ENCODE measurements around the gene MARCO.
"Not testable (repeated sequence)": the region's sequence is repeated elsewhere in the genome, so short reads cannot be mapped to it uniquely, and the experiment has no call there.

MARCO gene

DNA sequence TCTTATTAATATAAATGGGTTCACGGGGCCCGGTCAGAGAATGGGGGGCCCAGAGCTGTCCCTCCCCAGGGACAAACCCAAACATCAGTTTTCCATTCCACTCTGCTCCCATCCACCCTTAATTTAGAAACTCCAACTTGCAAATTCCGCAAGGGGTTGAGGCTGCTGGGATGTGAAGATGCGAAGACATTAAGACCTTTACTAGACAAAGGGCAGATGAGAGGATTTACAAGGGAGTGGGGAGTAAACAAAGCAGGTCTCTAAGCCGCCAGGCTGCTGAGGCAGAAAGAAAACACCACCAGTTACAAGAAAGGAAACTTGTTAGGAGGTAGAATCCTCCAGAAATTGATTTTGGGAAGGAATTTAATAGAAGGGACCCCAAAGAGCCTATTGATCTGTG, 33.1 kb downstream of the MARCO start:
- no peak for FAIRE-seq

DNA sequence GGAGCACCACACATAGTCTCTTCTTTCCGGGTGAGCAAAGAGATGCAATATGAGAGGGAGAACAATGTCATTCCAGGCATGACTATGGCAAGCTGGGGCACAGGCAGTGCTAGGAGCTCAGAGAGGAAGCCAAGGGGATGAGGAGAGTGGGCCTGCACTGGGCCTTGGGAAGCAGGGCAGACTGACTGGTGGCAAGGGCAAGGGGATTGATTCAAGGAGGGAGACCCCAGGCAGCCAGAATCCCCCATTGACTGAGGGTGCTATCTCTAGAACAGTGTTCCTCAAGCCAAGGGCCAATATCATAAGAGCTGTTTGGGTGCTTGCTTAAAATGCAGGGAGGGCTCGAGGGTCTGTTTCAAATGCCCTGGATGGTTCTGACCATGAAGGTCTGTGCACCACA, 36.1 kb downstream of the MARCO start:
- FAIRE-seq, result no peak

DNA sequence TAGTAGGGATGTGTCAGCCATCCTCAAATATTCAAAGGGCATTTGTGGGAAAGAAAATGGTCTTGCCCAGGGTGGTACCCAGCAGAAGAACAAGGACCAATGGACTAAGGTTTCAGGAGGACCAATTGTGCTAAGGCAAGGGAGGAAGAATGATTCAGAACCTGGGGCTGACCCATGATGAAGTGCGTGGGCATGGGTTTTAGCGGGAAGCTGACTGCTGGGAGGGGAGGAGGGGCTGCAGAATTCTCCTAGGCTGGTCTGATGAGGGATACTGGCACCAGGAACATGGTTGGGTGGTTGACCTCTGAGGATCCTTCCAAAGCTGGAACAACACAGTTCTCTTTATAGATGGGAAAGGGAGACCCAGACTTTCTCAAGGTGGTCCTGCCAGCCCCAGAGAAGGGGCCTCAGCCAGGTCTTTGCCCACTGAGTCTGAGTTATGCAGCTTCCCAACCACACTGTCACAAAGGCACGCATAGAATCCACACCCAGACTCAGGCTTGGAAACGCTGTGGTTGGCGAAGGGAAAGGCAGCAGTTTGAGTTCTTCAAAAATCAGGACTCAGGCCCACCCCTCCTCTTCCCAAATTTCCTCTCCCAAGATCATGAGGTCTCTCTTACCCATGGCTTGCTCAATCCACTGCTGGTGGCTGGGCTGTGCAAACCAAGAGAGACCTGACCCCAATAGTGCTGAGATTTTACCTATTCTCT, 37.3 kb downstream of the MARCO start:
- no peak for FAIRE-seq

DNA sequence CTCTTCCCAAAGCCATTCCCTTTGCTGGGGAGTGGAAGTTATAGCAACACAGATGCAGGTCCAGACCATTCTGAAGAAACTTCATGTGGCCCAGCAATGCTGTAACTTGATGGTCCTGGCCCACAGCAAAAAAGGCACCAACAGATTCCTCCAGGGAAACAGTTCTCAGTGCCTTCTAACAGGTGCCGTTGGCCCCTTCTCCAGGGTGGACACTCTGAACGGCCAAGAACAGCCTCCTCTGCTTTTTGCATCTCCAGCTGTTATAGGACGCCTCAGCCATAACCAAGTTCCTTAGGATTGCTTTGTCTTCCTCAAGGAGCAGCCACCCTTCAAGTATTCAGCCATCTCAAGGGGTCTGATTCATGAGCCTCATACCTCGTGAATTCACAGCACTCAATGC, 38.0 kb downstream of the MARCO start:
- FAIRE-seq, result no peak

DNA sequence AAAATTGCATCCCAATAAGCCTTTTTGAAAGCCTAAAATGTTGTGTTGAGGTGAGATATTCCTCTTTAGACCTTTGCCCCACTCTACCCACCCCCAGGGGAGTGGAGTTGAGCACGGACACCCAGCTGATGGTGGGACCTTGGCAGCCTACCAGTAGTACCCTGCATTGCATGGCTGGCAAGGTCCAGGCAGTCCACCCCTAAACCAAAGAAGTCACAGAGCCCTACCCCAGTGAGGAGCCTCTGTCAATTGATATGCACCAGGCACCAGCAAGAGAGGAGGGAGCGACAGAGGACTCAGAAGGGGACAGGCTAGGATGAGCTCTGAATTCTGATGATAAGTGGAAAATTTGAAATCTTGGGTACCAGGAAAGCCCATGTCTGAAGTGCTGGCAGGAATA, 38.6 kb downstream of the MARCO start:
- no peak for FAIRE-seq

DNA sequence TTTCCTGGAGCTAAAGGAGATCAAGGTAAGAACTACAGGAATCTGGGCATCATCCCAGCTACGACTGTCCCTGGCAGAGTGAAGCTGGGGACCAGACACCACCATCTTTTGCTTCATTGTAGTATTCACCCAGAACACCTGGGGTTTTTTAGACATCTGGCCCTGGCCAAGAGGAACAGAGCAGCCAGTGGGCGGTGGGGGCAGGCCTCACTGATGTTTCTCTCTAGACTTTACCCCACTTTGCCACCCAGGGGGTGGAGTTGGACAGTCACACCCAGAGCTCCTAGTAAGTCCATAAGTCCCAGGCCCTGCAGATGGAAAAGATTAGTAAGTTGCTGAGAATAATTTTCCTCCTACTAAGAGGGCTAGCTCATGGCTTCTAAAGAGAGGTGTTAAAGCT, 39.6 kb downstream of the MARCO start:
- FAIRE-seq, result no peak

DNA sequence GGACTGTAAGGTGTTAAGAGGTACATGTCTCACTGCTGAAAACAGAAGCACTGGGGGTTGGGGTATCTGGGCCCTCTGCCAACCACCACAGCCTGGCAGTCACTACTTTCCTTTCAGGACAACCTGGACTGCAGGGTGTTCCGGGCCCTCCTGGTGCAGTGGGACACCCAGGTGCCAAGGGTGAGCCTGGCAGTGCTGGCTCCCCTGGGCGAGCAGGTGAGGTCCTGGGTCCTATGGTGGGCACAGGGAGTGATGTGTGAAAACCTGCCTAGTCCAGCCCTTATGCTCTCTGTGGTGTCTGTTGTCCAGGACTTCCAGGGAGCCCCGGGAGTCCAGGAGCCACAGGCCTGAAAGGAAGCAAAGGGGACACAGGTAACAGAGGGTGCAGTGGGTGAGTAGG, 40.0 kb downstream of the MARCO start:
- FAIRE-seq, result no peak

DNA sequence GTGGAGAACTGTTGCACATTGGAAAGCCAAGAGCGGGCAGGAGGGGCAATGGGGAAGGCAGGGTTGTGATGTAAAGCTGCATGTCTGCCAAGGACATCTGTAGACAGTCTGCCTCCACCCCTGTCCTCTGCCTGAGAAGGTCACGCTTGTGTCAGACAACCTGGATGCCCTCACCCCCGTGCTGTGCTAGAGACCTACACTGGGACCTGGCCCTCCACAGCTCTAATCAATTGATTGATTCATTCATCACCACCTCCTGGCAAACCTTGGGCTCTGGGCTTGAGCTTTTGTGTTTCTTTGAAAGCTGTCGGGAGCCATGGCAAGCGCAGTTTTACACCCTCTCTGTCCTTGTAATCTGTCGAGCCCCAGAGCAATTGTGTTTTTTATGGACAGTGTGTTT, 41.1 kb downstream of the MARCO start:
- no peak for FAIRE-seq

DNA sequence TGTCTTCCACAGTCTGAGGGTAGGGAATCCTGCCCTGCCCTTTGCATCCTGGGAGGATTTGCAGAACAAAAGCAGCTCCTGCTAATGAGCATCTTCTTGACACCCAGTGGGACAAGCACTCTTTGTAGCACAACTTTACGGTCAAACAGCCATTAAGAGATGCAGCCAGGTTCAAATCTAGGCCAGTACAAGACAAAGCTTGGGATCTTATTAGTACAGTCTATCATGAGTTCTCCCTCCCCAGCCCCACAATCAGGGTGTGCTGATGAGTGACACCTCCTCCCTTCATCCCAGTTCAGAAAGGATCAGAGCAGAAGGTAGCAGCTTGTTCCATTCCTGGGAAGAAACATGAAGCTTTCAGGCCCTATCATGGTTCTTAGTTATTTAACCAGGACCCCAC, 41.9 kb downstream of the MARCO start:
- no peak for FAIRE-seq

DNA sequence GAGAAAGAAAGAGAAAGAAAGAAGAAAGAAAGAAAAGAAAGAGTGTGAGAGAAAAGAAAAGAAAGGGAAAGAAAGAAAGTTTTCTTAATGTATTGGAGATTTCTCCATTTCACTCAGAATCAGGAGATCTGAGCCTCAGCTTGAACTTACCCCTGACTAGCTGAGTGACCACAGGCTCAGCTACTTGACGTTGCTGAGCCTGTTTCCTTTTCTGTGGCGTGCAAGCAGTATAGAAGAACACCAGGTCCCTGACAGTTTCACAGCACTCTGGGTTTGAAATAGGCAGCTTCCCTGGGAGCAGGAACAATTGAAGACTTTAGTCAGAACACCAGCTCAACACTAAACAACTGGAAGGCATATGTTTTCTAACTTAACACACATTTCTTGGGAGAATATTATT, 44.7 kb downstream of the MARCO start:
- FAIRE-seq, result no peak

DNA sequence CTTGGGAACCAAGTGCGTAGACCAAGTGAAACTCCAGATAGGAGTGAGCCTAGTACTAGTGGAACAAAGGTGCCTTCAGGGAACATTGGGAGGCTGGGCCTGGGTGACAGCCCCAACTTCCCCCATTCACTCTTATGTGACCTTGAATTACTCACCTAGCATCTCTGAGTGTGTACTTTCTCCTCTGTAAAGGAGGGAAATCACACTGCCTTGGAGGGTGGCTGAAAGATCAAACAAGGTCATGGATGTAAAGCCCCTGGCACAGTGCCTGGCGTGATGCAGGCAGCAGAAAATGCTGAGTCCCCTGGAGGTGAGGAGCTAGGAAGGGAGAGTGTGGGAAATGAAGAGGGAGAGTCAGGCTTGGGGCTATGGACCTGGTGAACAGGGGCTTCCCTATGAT, 45.9 kb downstream of the MARCO start:
- FAIRE-seq, result no peak

DNA sequence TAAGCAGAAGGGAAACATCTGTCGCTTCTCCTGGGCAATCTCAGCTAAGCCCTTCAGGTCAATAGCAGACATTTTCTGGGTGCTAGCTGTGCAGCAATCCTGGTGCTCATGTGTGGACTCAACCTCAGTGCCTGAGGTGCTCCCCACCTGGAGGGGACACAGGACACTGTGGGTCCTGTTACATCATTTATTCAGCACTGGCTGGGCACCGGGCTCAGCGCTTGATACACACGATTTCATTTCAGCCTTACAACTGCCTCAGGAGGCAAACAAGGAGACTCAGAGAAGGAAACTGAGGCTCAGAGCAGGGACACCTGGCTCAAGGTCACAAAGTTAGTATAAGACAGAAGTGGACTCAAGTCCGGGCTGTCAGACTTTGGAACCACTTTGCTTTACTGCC, 46.7 kb downstream of the MARCO start:
- FAIRE-seq, result no peak

DNA sequence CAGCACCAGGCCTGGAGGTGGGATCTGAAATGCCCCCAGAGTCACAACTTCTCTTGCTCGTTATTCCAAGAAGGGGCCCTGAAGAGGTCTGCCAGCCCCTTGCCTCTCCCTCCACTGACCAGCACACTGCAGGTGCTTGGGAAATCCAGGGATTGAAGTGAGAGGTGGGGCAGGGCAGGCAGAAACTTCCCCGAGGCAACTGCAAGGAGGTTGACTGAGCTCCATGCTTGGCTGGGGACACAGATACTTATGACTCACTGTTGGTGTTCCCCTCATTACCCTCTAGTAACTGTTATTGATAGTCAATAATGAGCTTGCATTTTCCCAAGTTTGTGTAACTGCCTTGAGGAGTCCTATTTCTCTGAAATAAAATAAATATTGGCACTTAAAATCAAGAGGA, 47.5 kb downstream of the MARCO start:
- no peak for FAIRE-seq

DNA sequence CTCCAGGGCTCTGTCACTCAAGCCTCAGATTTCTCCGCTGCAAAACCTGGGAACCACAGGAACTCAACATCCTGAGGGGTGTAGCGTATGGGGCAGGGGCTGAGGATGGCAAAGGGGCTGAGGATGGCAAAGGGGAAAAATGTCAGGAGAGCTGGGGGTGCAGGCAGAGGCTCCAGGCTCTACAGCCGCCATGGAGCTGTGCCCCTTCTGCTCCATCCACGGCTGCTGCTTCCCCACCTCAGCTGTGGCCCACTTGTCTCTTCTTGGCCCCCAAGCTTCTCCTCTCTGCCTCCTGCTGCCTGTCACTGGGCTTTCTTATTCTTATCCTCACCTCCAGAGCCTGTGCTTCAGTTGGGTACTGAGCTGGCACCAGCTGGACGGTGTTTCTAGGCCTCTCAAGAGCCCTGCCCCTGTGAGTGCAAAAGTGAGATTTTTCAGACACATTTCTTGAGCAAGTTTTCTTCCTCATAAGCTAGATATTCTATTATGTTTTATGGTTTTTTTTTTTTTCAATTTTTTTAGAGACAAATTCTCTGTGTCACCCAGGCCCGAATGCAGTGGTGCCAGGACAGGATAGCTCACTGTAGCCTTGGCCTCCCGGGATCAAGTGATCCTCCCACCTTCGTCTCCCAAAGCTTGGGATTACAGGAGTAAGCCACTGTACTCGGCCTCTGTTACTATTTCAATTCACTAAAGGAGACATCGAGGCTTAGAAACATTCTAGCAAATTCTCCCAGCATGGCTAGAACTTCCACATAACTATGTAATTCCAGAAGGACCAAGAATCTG, 49.0 kb downstream of the MARCO start:
- FAIRE-seq, result no peak

DNA sequence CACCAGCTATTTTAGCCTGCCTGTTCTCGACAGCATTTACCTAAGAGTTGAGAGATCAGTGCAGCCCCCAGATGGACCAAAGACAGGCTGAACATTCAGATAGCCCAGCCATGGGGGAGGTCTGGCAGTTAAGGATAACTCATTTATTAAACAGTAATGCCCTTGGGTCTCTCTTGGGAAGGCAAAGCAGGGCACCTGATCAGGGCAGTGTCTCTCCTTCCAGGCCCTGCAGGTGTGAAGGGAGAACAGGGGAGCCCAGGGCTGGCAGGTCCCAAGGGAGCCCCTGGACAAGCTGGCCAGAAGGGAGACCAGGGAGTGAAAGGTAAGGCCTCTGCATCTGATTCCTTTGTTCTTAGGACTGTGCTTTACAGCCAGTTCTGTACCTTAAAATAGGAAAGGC, 49.6 kb downstream of the MARCO start:
- FAIRE-seq, result no peak

DNA sequence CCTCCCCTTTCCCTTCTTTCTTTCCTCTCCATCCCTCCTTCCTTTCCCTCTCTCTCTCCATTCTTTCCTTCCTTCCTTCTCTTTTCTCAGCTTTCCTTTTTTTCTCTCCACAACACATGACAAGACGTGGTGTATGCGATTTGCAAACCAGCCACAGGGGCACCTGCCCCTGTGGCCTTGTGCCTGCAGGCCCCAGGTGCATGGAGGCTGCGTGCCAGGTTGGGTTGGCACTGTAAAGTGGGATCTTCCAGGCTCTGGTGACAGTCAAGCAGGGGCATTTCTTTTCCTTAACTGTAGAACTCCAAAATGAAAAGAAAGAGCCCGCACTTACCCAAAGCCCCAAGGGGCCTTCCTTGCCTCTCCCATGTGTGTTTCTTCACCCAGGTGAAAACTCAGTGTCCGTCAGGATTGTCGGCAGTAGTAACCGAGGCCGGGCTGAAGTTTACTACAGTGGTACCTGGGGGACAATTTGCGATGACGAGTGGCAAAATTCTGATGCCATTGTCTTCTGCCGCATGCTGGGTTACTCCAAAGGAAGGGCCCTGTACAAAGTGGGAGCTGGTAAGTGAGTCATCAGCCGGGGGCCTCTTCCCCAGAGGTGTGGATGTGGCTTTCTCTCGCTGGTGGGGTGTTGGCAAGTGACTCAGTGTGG, 50.9 kb downstream of the MARCO start:
- FAIRE-seq, result no peak

DNA sequence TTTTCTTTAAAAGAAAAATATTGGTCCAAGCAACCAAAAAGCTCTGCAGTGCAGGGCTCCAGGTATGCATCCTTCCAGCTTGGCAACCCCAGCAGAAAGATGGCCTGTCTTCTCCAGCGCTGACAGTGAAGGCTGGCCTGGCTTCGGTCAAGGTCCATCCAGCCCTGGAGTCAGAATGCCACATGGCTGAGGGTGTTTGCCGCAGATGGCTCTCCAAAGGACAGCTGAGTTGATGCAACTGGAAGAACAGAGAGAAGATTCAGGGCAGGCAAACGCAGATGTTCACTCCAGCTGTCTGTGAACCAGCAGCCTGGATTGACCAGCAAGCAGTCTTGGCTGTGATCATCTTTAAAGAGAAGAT, 51.4 kb downstream of the MARCO start:
- no peak for FAIRE-seq

DNA sequence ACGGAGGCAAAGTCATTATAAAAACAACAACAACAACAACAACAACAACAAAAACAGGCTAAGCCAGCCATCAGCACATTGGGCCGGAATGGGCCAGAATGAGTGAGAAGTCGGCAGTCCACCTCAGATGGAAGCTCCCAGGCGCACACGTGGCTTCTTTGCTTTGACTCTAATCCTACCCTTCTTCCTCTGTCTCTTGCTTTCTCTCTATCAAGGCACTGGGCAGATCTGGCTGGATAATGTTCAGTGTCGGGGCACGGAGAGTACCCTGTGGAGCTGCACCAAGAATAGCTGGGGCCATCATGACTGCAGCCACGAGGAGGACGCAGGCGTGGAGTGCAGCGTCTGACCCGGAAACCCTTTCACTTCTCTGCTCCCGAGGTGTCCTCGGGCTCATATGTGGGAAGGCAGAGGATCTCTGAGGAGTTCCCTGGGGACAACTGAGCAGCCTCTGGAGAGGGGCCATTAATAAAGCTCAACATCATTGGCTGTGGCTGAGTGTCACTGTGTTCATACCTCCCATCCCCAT, 52.2 kb downstream of the MARCO start:
- no peak for FAIRE-seq

DNA sequence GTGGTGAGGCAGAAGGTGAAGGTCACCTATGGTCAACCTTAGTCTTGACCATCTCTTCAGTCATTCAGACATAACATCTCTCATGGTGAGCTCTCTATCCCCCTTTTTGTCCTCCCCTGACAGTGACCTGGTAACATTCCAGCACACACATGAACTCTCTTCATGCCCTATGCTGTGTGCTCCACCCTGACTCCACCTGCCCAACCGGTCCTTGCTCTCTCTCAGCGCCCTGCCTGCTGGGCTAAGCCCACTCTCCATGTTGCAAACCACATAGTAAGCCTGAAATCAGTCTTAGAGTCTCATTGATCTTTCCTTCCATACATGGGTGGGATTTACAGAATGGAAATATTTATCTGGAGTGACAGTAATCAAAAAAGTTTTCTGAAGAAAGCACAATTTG, 52.8 kb downstream of the MARCO start:
- no peak for FAIRE-seq

DNA sequence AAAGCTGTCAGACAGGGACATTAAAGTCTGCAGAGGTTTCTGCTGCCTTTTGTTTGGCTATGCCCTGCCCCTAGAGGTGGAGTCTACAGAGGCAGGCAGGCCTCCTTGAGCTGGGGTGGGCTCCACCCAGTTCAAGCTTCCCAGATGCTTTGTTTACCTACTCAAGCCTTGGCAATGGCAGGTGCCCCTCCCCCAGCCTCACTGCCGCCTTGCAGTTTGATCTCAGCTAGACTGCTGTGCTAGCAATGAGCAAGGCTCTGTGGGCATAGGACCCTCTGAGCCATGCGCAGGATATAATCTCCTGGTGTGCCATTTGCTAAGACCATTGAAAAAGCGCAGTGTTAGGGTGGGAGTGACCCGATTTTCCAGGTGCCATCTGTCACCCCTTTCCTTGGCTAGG, 61.9 kb downstream of the MARCO start:
- not testable (repeated sequence) for FAIRE-seq

DNA sequence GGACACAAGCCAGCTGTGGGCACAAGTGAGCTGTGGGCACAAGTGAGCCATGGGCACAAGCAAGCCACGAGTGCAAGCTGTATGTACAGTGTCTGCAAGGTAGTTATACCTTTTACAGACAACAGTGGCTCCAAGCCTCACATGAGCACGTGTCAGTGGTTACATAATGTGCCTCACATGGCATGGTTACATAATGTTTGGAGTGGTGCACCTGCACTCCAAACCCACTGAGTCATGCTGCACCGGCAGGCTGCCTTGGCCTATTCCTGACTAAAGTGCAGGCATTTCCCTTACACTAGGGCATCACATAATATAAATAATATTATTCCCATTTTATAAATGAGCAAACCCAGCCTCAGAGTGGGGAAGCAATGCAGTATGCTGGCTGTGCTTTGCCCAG, 62.6 kb downstream of the MARCO start:
- no peak for FAIRE-seq

DNA sequence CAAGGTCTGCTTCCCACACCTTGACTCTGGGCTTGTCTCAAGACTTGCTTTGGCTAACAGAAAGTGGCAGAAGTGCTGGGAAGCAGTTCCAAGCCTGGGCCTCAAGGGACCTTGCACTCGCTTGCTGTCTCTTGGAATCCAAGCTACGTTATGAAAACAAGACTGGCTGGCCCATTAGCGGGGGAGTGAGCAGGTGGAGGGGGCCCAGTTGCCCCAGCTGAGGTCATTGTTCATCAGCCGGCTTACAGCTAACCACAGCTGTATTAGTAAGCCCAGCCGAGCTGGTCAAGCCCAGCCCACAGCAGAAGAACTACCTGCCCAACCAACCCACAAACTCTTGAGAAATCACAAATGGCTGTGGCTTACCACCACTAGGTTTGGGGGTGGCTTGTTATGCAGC, 63.1 kb downstream of the MARCO start:
- no peak for FAIRE-seq

DNA sequence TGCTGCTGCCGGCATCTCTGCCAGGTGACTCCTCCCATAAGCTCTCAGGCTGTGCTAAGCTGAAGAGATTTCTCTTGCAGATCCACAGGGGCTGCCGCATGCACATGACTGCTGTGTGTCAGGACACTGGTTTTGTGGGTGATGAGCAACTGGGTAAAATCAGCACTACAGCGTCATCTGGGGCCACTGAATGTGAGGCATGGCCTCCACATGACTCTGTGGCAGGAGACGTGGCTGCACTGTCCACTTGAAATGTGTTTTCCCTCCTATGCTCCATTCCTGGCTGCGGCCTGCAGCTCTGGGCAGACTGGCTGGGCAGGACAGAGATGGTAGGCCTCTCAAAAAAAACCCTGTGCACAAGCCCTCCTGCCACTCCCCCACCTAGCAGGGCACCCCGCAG, 63.6 kb downstream of the MARCO start:
- FAIRE-seq, result no peak

DNA sequence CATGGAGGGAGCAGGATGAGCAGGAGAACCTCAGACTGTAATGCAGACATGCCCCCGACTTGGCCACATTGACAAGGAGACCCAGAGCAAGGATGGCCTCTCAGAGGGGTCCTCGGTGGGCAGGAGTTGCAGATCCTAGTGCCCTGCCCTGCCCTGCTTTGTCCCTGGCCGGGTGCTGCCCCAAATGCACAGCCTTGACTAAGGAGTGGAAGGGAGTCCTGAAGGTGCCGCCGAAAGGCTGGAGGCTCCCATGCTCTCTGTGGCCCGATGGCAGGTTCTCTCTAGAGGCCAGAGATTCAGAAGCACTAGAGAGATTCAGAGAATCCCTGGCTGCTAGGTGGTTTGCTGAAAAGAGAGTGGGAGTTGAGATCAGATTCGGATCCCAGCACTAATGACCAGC, 64.4 kb downstream of the MARCO start:
- no peak for FAIRE-seq

Measured in endometrium (tissue), 2 donors.